GM23248 (cell line): Measurements from ENCODE around the gene INS.

Experiments used
- EZH2 ChIP-seq: fragments of 200-600 bp; sonication (generic); IDR thresholded peaks from 2 replicates; pipeline ENCODE4 v1.6.1; 2018; ENCODE audit warnings: antibody characterized with exemption, mild to moderate bottlenecking; ENCODE audit not compliant: insufficient read depth, poor library complexity, severe bottlenecking
- EZH2phosphoT487 ChIP-seq: fragments of 200-600 bp; sonication (generic); IDR thresholded peaks from 2 replicates; pipeline ENCODE4 v1.6.1; 2018; ENCODE audit warnings: antibody characterized with exemption, moderate library complexity, mild to moderate bottlenecking, low read depth; ENCODE audit not compliant: insufficient read depth

- TF ChIP-seq EZH2phosphoT487 (no peak), EZH2 (no peak)
These were observed 13.6 kb downstream of the INS start for GRCh38 chr11:2147391-2147790.
